Calu3 (cell line): ENCODE data around the gene ATAD3B. TPM values are rescaled to one million over a fixed set of nuclear protein-coding genes. Genes with fewer than 3 reads are reported as not detected.
"Not testable (repeated sequence)": the region's sequence is repeated elsewhere in the genome, so short reads cannot be mapped to it uniquely, and the experiment has no call there.

Experiments
- BruUV-seq: library from RNA; stranded (reverse); fragments of 400-500 nt; replicated peaks from 2 replicates; lab custom pipeline; 2021; lab: Mats Ljungman, UMichigan
- CTCF ChIA-PET: fragments of 300-600 bp; sonication (Branson Sonifier 250); formaldehyde crosslinking; loops from one replicate; lab custom pipeline; 2022; ENCODE audit warnings: antibody characterized with exemption; lab: Charles Lee
- DNase-seq: peaks from one replicate; pipeline ENCODE4 v3.0.0; 2022
- H3K27ac Mint-ChIP-seq: one replicate; pipeline ENCODE4 v1.8.0; 2022; ENCODE audit warnings: mixed read lengths; ENCODE audit not compliant: unreplicated experiment
- H3K27me3 Mint-ChIP-seq: one replicate; pipeline ENCODE4 v1.8.0; 2022; ENCODE audit warnings: mixed read lengths; ENCODE audit not compliant: unreplicated experiment
- H3K36me3 Mint-ChIP-seq: one replicate; pipeline ENCODE4 v1.8.0; 2022; ENCODE audit warnings: mild to moderate bottlenecking, moderate library complexity, mixed read lengths; ENCODE audit not compliant: insufficient read depth, unreplicated experiment
- H3K4me1 Mint-ChIP-seq: one replicate; pipeline ENCODE4 v1.8.0; 2022; ENCODE audit warnings: mild to moderate bottlenecking, low read depth, mixed read lengths; ENCODE audit not compliant: unreplicated experiment
- H3K4me3 Mint-ChIP-seq: one replicate; pipeline ENCODE4 v1.8.0; 2022; ENCODE audit warnings: mild to moderate bottlenecking, low read depth, moderate library complexity, mixed read lengths; ENCODE audit not compliant: unreplicated experiment
- H3K9me3 Mint-ChIP-seq: one replicate; pipeline ENCODE4 v1.8.0; 2022; ENCODE audit warnings: low read depth, mixed read lengths; ENCODE audit not compliant: unreplicated experiment
- CTCF ChIP-seq: fragments of 200-600 bp; IDR thresholded peaks from one replicate; pipeline ENCODE4 v1.8.0; 2022; ENCODE audit warnings: antibody characterized with exemption; ENCODE audit not compliant: unreplicated experiment
- intact Hi-C: fragments of 100-400 bp; cut with micrococcal nuclease; formaldehyde crosslinking; loops from one replicate; pipeline ENCODE4 v1.10.0; 2022; ENCODE audit not compliant: unreplicated experiment
- total RNA-seq: library from RNA; stranded (reverse); gene quantifications from 2 replicates; pipeline ENCODE4 v1.2.3, GENCODE V29; 2022

Gene ATAD3B
- total RNA-seq, 1 experiment from 2014 or later = 46.3 TPM

GRCh38 chr1:1526476-1526875 is 54.9 kb downstream of the ATAD3B start:
- intact Hi-C loops, H3K4me3 Mint-ChIP-seq, CTCF ChIA-PET, H3K27me3 Mint-ChIP-seq, H3K27ac Mint-ChIP-seq, DNase-seq, BruUV-seq, H3K4me1 Mint-ChIP-seq, H3K9me3 Mint-ChIP-seq: not testable (repeated sequence)
- peaks cover 18% of the 10 kb centered on the region for H3K36me3 Mint-ChIP-seq

GRCh38 chr1:1527092-1527816 is 55.7 kb downstream of the ATAD3B start:
- no peak for DNase-seq
- CTCF ChIA-PET = no interaction called here
- H3K36me3 Mint-ChIP-seq = peaks cover 22% of the 10 kb centered on the region
- no peak overlapping the region for H3K27ac Mint-ChIP-seq
- peaks cover 3% of the 10 kb centered on the region for H3K9me3 Mint-ChIP-seq
- intact Hi-C loops = no loop called here
- H3K4me1 Mint-ChIP-seq = no peaks in the 10 kb centered on the region
- no peaks in the 10 kb centered on the region for H3K27me3 Mint-ChIP-seq
- no TSS peak for BruUV-seq
- no peak for TF ChIP-seq CTCF
- H3K4me3 Mint-ChIP-seq = no peak overlapping the region

- no peak for DNase-seq
- no TSS peak for BruUV-seq
- Mint-ChIP-seq H3K9me3 (peaks cover 3% of the 10 kb centered on the region), H3K36me3 (peaks cover 30% of the 10 kb centered on the region), H3K4me3 (no peak overlapping the region), H3K4me1 (no peaks in the 10 kb centered on the region), H3K27me3 (no peaks in the 10 kb centered on the region), H3K27ac (no peak overlapping the region)
- intact Hi-C loops = no loop called here
- no peak for TF ChIP-seq CTCF
- CTCF ChIA-PET = no interaction called here
These were observed 57.0 kb downstream of the ATAD3B start for GRCh38 chr1:1528301-1529267.

GRCh38 chr1:1529321-1529720 is 57.8 kb downstream of the ATAD3B start:
- no peaks in the 10 kb centered on the region for H3K4me1 Mint-ChIP-seq
- H3K27ac Mint-ChIP-seq = no peak overlapping the region
- intact Hi-C loops = no loop called here
- CTCF ChIA-PET = no interaction called here
- peaks cover 33% of the 10 kb centered on the region for H3K36me3 Mint-ChIP-seq
- DNase-seq = no peak
- no TSS peak for BruUV-seq
- peaks cover 3% of the 10 kb centered on the region for H3K9me3 Mint-ChIP-seq
- no peak overlapping the region for H3K4me3 Mint-ChIP-seq
- TF ChIP-seq CTCF = no peak
- H3K27me3 Mint-ChIP-seq = no peaks in the 10 kb centered on the region
